HG02870 (cell line): Measurements from ENCODE around the gene FAHD2A.
"Not testable (repeated sequence)": the region's sequence is repeated elsewhere in the genome, so short reads cannot be mapped to it uniquely, and the experiment has no call there.

ENCODE experiments used
- ATAC-seq: cut with Tn5 transposase; IDR thresholded peaks from one replicate; pipeline ENCODE4 v1.9.1; 2021; ENCODE audit warnings: mild to moderate bottlenecking, moderate library complexity; ENCODE audit not compliant: unreplicated experiment

Gene FAHD2A

DNA sequence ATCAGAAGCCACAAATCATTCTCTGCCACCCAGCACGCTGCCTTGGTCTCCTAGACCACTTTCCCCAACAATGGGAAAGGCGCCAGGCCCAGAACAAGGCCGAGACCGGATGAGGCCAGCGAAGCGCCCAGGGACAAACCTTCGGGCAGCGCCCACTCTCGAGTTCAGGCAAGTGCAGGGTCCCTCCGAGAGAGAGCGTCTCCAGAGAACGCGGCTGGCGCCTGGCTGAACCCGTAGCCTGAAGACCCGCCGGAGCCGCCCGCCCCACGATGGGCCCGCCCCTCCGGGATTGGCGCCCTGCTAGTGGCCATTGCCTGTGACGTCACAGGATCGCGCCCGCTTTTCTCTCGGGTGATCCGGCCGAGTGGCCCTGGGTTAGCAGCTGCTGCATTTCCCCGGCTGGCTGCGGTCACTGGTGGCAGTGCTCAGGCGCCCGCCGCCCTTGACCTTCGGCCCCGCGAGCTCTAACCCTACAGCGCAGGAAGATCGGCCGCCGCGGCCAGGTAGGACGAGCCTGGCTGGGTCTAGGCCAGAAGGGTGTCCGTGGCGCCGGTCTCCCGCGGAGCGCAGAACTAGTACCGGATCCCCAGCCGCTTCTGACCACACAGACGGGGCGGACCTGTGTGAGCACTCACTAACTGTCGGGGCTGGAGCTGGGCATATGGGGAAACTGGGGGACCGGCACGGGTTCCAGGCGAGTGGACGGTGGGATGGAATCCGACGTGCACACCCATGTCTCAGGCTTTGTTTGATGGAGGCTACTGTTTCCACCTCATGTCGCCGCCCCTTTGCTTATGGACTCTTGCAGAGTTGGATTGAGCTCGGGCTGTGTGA lies at the start of gene FAHD2A:
Gene FAHD2A (plus strand): TSS at position 339 of the 834 bp plus-strand sequence. CDS start 2,851 bp downstream, outside the sequence.
- ATAC-seq = peak; percentile 89

DNA sequence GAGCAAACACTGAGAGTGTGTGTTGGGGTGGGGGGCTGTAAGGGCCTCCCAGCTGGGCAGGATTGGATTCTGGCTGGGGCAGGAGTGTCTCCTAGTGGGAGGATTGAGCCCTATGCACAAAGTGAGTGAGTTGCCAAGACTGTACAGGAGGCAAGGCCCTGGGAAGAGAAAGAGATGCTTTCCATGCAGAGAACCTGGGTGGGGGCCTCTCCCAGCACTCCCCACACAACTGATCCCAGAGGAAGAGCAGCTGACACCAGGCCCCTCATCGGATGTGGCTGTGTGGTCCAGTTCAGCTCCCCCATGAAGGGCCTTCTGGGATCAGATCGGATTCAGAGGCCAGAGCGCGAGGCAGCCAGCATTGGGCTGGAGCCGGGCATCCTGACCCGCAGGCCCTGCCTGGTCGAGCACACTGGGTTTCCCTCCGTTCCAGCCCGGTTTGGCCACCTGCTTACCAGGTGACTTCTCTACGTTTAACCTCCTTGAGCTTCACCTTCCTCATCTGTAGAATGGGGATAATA lies 49.4 kb upstream of the FAHD2A start:
- no peak for ATAC-seq

GRCh38 chr2:95353613-95354468 lies 48.7 kb upstream of the FAHD2A start:
- no peak for ATAC-seq

GRCh38 chr2:95354469-95354901 lies 48.0 kb upstream of the FAHD2A start:
- no peak for ATAC-seq

GRCh38 chr2:95354925-95355324 lies 47.6 kb upstream of the FAHD2A start:
- no peak for ATAC-seq

GRCh38 chr2:95355486-95355885 lies 47.0 kb upstream of the FAHD2A start:
- ATAC-seq = not testable (repeated sequence)

- no peak for ATAC-seq
Measured at GRCh38 chr2:95356821-95357700, 45.4 kb upstream of the FAHD2A start.

DNA sequence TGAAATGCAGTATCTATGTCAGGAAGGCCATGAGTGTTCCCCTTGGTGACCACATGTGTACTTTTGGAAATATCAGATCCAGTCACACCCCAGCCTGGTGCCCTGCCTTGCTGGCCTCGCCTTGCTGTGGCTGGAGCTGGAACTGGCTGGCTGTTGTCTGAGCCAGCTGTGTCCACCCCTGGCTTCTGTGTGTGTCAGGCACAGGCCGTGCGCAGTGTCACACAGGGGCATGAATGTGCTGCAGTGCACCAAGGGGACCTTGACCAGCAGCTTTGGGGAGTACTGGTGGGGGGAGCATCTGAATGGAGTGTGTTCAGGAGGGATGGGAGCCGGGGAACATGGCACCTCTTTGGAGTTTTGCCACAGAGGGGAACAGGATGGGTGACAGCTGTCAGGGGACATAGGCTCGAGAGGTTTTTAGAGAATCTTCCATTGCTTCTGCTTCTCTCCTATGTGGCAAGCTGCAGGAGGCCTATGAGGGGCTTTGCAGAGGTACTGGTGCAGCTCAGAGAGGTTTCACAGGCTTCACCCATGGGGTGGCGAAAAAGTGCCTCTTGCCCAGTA lies 44.7 kb upstream of the FAHD2A start:
- ATAC-seq = no peak

GRCh38 chr2:95359031-95359430 lies 43.5 kb upstream of the FAHD2A start:
- ATAC-seq = no peak

DNA sequence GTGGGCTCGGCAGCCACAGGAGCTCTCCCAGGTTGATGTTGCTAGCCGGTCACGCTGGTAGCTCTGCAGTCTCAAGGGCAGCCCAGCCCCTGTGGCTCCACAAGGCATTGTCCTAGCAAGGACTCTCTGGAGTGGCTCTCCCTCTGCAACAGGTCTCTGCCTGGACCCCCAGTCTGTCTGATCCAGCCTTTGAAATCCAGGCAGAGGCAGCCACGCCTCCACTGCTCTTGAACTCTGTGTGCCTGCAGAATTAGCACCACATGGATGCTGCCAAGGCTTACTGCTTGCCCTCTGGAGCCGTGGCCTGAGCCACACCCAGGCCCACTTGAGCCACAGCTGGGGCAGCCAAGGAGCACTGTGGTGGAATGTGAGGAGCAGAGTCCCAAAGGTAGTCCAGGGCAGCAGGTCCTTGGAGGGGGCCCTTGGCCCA lies 43.0 kb upstream of the FAHD2A start:
- ATAC-seq = no peak

DNA sequence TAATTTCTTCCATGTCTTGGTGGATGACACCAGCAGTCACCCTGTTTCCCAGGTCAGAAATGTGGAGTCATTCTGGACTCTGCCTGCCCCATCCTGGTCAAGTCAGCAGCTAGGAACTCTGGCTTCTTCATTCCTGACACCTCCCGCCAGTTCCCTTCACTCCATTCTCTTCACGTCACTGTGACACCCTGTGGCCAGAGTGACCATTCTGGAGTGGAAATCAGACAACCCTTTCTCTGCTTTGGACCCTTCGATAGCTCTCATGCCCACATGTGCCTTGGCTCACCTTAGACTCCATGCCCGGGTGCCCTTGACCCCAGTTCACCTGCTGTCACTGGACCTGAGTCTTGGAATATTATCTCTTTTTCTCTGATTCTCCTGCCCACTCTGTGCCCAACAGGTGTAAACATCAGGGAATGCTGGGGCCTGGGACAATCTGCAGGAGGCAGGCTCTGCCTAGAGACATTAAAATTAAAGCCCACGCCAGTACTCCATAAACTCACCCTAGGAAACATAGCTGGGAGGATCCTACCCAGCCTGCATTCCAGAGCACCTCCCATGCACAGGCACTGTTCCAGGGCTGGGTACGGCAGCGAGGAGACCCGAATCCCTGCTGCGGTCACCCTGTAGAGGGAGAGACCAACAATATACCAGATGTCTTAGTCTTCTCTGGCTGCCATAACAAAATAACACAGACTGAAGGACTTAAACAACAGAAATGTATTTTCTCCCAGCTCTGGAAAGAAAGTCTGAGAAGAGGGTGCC lies 41.1 kb upstream of the FAHD2A start:
- ATAC-seq = no peak

GRCh38 chr2:95362486-95362885 lies 40.0 kb upstream of the FAHD2A start:
- ATAC-seq = no peak

- ATAC-seq = no peak
Measured at GRCh38 chr2:95366514-95366913, 36.0 kb upstream of the FAHD2A start.

GRCh38 chr2:95372216-95372829 lies 30.2 kb upstream of the FAHD2A start:
- ATAC-seq = no peak

DNA sequence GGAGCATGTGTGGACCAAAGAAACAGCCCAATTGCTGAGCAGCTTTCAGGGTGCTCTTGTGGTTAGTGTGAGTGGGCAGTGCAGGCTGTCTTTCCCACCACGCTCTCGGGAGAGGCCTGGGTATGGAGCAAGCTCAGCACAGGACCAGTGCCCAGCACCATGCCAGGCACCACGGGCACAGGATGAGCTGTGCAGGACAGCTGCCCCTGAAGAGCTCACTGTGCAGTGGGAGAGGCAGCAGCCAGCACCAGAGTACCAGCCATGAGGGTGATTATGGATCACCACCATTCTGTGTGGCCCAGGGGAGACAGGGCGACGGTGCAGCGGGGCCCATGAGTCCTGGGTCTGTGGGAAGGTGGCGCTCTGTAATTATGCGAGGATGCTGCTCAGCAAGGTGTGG lies 29.7 kb upstream of the FAHD2A start:
- ATAC-seq = no peak

DNA sequence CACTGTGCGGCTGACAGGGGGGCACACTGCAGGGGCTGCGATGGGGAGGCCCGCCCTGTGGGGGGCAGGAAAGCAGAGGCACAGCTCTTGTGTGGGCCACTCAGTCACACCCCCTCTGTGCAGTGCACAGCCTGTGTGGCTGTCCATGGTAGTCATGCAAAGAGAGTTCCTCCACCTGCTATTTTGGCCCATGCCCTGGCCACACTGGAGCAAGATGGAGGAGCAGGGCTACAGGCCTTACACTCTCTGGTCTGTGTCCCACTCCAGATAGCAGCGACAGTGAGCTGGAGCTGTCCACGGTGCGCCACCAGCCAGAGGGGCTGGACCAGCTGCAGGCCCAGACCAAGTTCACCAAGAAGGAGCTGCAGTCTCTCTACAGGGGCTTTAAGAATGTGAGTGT lies 28.5 kb upstream of the FAHD2A start:
- ATAC-seq = no peak

DNA sequence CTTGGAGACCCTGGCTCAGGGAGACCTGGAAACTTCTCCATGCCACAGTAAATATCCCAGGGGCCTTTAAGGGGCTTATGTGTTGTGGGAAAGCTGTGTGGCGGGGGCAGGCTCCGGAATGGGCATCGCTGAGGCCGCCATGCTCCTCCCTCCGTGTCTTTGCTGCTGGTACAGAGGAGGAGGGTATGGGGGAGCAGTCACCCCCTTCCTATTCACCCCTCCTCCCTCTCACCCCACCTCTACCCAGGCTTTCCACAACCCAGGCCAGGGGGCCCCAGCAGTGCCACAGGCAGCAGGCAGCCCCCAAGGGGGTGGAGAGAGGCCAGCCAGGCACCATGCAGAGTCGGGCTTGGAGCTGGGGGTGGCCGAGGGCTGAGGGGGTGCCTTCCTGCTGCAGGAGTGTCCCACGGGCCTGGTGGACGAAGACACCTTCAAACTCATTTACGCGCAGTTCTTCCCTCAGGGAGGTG lies 28.0 kb upstream of the FAHD2A start:
- ATAC-seq = no peak

GRCh38 chr2:95374921-95375471 lies 27.5 kb upstream of the FAHD2A start:
- ATAC-seq = no peak
